ENCODE results near the gene AUTS2. TPM values are rescaled to one million over a fixed set of nuclear protein-coding genes. Genes with fewer than 3 reads are reported as not detected.

Gene AUTS2
- total RNA-seq, 6 donors from 2014 or later: 38.9 to 151 (median 55.8) TPM

DNA sequence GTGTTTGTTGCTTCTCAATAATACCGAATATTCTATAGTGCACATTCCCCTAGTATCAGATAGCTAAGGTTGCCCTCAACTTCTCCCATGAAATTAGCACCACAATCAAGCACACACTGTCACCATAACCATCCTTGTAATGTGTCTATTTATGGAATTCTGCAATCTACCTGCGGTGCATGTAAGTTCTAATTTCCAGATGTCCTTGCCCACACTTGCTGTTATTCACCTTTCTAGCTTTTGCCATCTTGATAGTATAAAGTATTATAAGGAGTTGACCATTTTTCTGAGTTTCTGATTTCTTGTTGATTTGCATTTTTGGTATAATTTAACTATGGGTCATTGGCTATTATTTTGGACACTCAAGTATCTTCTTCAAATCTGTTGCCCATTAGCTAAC is 1043.6 kb downstream of the AUTS2 start:
- no peaks in the 10 kb centered on the region for H3K9me3 ChIP-seq
- no peaks in the 10 kb centered on the region for H3K36me3 ChIP-seq
- DNase-seq (no peak), ATAC-seq (ENCODE audit: low FRiP score in 2 of 2) (no peak)
- WGBS, 2 donors: 93 to 96% methylated on average over 2 of the region's 2 CpGs
- H3K27ac ChIP-seq: no peak overlapping the region
- H3K4me3 ChIP-seq: no peak overlapping the region
- H3K27me3 ChIP-seq: no peaks in the 10 kb centered on the region
- no peaks in the 10 kb centered on the region for H3K4me1 ChIP-seq
- TF ChIP-seq POLR2A (IDR thresholded peaks at IDR 0.05) (no peak), POLR2AphosphoS5 (IDR thresholded peaks at IDR 0.05) (no peak), EP300 (IDR thresholded peaks at IDR 0.05) (no peak)
- TF ChIP-seq, protein P1, sequence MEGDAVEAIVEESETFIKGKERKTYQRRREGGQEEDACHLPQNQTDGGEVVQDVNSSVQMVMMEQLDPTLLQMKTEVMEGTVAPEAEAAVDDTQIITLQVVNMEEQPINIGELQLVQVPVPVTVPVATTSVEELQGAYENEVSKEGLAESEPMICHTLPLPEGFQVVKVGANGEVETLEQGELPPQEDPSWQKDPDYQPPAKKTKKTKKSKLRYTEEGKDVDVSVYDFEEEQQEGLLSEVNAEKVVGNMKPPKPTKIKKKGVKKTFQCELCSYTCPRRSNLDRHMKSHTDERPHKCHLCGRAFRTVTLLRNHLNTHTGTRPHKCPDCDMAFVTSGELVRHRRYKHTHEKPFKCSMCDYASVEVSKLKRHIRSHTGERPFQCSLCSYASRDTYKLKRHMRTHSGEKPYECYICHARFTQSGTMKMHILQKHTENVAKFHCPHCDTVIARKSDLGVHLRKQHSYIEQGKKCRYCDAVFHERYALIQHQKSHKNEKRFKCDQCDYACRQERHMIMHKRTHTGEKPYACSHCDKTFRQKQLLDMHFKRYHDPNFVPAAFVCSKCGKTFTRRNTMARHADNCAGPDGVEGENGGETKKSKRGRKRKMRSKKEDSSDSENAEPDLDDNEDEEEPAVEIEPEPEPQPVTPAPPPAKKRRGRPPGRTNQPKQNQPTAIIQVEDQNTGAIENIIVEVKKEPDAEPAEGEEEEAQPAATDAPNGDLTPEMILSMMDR (IDR thresholded peaks at IDR 0.05): no peak

GRCh38 chr7:70645279-70645678 is 1047.0 kb downstream of the AUTS2 start:
- Histone ChIP-seq H3K4me3 (no peak overlapping the region), H3K4me1 (no peaks in the 10 kb centered on the region), H3K36me3 (no peaks in the 10 kb centered on the region), H3K9me3 (no peaks in the 10 kb centered on the region), H3K27me3 (no peaks in the 10 kb centered on the region), H3K27ac (no peak overlapping the region)
- DNase-seq (no peak), ATAC-seq (ENCODE audit: low FRiP score in 2 of 2) (no peak)
- TF ChIP-seq EP300 (IDR thresholded peaks at IDR 0.05) (no peak), POLR2AphosphoS5 (IDR thresholded peaks at IDR 0.05) (no peak), POLR2A (IDR thresholded peaks at IDR 0.05) (no peak)
- TF ChIP-seq, protein P1 (IDR thresholded peaks at IDR 0.05): no peak
- 81 to 86% methylated on average over 8 of the region's 8 CpGs for WGBS, 2 donors

GRCh38 chr7:70645876-70646351 is 1047.6 kb downstream of the AUTS2 start:
- 85 to 94% methylated on average over 10 of the region's 10 CpGs for WGBS, 2 donors
- DNase-seq (no peak), ATAC-seq (ENCODE audit: low FRiP score in 2 of 2) (no peak)
- Histone ChIP-seq H3K27me3 (no peaks in the 10 kb centered on the region), H3K9me3 (no peaks in the 10 kb centered on the region), H3K4me3 (no peak overlapping the region), H3K36me3 (no peaks in the 10 kb centered on the region), H3K27ac (no peak overlapping the region), H3K4me1 (no peaks in the 10 kb centered on the region)
- TF ChIP-seq EP300 (IDR thresholded peaks at IDR 0.05) (no peak), POLR2AphosphoS5 (IDR thresholded peaks at IDR 0.05) (no peak), POLR2A (IDR thresholded peaks at IDR 0.05) (no peak)
- TF ChIP-seq, protein P1 (IDR thresholded peaks at IDR 0.05): no peak

DNA sequence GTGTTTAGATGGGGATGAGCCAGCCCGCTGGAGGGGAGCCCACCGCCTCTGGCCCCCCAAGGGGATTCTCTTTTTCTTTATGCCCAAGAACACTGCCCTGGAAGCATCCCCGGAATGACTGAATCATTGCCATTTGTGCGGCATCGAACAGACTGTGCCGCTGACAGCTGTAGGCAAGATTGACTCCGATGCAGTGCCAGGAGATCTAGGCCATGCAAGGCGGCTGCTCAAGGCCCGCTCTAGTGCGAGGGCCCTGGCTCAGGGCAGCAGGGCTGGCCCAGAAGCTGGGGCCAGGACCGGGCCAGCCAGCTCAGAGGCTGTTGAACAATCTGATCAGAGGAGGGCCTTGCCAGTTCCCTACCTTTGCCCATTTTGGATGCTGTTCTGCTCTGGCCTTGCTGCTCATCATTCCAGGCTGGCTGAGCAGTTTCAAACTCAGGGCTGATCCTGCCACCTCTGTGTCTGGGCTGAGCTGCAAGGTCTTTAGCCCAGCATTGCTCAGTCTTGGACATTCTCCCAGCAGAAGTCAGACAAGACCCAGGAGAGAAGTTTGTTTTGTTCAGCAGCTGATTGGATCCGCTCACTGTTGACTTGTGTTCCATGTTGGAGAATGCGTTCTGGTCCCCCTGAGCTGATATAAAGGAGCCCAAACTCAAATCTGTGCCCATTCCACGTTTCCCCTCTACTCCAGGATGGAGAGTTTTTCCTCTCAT is 1048.4 kb downstream of the AUTS2 start:
- DNase-seq (peak in 1 of 2 donors; percentile 48), ATAC-seq (ENCODE audit: low FRiP score in 2 of 2) (no peak)
- no peaks in the 10 kb centered on the region for H3K4me1 ChIP-seq
- TF ChIP-seq POLR2AphosphoS5 (IDR thresholded peaks at IDR 0.05) (no peak), POLR2A (IDR thresholded peaks at IDR 0.05) (no peak), EP300 (IDR thresholded peaks at IDR 0.05) (no peak)
- TF ChIP-seq, protein P1 (IDR thresholded peaks at IDR 0.05): no peak
- 96 to 97% methylated on average over 7 to 14 of the region's 14 CpGs for WGBS, 2 donors
- no peaks in the 10 kb centered on the region for H3K27me3 ChIP-seq
- H3K27ac ChIP-seq: no peak overlapping the region
- H3K36me3 ChIP-seq: no peaks in the 10 kb centered on the region
- no peak overlapping the region for H3K4me3 ChIP-seq
- H3K9me3 ChIP-seq: no peaks in the 10 kb centered on the region
